AG08395 (cell line): ENCODE data around the gene EIF2S1.
"Not testable (repeated sequence)": the region's sequence is repeated elsewhere in the genome, so short reads cannot be mapped to it uniquely, and the experiment has no call there.

ENCODE experiments used
- DNase-seq: peaks from one replicate; pipeline ENCODE4 v3.0.0; 2012; ENCODE audit warnings: mixed read lengths, low spot score

Gene EIF2S1

DNA sequence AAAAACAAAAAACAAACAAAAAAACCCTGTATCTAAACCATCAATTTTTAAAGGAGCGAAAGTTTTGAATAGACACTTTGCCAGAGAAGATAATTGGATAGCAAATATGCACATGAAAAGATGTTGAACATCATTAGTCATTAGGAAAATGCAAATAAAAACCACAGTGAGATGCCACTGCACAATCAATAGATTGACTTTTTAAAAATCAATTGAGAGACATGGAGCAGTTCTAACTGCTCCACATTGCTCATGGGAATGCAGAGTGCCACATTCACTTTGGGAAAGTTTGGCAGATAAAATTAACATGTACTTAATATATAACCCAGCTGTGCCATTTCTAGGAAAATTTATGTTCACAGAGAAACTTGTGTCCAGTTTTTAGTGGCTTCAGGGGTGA, 12.7 kb downstream of the EIF2S1 start:
- no peak for DNase-seq

DNA sequence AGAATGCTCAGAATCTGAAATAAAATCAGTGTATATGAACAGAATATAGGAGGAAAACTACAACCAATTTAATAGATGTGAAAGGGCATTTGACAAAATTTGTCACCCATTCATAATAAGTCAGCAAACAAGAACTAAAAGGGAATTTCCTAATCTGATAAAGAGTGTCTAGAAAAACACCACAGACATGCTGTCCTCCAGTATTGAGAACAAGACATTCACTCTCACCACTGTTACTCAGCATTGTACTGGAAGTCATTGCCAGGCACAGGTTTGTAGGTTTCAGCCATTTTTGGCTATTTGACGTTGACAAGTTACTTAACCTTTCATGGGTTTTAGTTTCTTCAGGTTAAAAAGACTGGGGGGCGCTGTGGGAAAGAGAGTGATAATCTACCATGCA, 13.2 kb downstream of the EIF2S1 start:
- DNase-seq: no peak

DNA sequence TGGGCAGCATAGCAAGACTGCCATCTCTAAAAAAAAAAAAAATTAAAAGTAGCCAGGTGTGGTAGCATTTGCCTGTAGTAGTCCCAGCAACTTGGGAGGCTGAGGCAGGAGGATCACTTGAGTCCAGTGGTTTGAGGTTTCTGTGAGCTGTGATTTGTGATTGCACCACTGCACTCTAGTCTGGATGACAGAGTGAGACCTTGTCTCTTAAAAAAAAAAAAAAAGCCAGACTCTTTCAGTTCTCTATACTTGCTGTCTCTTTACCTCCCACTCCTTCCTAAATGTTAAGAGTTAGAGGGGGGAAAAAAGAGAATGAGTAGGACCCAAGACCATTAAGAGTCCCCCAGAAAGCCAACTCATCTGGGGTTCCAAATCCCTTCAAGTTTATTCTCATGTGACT, 17.8 kb downstream of the EIF2S1 start:
- DNase-seq: no peak

DNA sequence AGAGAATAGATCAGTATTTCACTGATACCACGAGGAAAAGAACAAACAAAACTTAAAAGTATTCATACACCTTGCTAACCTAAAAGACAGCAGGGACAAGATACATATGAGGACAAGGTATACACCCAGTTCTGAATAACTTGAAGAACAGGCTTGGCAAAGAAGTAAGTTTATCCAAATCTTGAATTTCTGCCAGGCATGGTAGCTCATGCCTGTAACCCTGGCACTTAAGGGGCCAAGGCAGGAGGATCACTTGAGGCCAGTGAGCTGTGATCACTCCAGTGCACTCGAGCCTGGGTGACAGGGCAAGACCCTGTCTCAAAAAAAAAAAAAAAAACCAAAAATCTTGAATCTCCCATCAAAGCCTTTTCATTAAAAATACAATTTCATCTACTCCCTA, 25.0 kb downstream of the EIF2S1 start:
- DNase-seq: no peak

DNA sequence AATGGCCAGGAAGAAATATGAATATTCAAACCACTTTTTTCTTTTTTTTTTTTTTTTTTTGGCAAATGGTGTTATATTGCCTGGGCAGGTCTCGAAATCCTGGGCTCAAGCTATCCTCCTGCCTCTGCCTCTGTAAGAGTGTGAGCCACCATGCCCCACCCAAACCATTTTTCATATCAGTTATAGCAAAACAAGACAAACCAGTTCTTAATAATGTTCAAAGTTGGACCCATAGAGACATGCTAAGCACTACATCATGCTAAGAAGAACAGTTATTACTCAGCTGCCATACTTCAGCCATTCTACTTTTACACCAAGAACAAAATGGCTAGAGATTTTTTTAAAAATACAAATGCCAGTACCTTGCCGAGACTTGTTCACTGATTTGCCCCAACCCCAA, 25.5 kb downstream of the EIF2S1 start:
- DNase-seq: no peak

DNA sequence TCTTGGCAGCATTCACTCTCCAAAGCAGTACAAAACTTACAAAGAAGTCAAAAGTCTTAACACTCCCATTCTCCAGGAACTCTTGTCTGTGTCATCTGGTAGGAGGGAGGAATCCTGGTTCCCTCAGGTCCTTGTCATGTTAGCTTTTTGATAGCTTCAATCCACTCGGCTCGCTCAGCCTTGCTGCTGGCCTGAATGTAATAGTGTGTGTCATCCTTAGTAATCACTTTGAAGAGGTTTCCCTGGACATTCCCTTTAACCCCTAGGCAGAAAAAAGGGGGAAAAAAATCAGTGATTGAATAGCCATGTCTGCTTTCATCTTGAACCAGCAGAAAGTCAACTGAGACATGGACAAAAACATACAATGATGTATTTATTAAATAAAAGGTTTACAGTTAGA, 27.1 kb downstream of the EIF2S1 start:
- DNase-seq: peak; percentile 37

DNA sequence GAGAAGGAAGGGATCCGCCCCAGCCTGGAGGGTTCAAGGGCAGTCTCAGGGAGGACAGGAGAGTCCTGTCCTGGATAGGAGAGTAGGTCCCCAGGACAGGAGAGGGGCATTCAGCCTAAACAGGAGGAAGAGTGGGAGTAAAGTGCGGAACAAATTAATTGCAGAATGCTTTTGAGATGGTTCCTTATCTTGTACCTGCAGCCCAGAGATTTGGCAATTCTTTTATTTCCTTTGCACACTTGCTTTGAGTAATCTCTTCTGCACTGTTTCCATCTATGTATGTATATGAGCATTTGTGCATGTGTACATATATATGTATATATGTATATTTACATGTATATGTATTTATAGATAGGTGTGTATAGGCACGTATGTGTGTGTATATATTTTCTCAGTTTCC, 29.1 kb downstream of the EIF2S1 start:
- DNase-seq: no peak

DNA sequence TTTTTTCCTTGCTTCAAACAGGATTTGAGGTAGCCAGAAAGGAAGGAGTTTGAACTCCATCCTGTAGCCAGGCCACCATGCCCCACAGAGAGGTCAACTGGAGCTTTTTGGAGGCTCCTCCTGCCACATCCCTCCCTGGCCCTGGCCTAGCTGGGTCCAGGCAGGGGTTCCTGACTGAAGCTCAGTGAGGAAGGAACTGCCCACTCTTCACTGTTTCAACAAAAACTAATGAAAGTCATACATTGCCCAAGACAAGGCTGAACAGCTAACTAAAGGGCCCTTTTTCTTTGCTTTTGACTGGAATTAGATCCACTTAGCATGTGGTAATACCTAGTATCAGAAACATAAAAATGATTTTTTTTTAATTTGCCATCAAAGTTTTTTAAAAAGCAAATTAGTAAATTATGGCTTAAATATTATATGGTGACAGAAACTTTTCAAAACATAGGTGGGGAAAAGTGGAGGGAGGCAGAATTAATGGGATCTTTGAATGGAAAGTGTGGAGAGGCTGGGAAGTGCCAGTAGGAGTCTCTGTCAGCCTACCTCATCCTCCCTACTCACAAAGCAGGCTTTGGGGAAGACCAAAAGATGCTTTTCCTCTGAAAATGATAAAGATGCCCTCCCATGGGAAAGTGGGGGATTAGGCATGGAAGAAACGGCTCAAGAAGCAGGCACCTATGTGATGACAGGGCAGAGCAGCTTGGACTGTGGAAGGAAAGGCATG, 29.8 kb downstream of the EIF2S1 start:
- DNase-seq: no peak

DNA sequence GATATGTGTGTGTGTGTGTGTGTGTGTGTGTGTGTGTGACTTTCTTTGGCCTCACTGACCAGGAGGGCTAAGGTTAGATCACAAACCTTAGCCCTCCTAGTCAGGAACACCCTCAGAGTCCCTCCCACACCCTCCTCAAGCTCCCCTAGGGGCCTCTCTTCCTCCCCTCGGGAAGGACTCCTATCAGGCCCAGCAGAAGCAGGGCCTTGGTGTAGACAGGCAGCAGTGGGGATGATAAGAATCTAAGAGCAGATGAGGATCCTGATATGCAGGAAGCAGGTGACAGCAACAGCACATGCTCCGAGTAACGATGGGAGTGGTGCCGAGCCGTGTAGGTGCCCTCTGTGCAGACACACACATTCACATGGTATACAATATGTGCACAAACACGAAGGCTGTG, 31.1 kb downstream of the EIF2S1 start:
- no peak for DNase-seq

DNA sequence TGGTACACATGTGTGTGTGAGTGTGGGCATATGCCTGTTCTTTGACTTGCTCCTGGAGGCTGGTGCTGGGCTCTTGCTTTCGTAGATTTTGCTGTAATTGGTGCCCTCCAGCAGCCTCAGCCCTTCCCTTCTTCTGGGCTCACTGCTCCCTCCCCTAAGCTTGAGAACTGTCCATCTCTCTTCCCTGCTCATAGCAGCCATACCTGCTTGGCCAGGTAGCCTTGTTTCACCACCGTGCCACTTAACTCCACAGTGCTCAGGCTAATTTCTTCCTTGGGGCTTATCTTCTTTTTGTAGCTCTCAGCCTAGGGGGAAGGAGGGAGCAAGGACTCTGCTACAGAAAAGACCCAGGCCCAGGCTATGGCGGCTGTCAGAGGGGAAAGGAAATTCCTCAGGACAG, 32.0 kb downstream of the EIF2S1 start:
- DNase-seq: no peak

DNA sequence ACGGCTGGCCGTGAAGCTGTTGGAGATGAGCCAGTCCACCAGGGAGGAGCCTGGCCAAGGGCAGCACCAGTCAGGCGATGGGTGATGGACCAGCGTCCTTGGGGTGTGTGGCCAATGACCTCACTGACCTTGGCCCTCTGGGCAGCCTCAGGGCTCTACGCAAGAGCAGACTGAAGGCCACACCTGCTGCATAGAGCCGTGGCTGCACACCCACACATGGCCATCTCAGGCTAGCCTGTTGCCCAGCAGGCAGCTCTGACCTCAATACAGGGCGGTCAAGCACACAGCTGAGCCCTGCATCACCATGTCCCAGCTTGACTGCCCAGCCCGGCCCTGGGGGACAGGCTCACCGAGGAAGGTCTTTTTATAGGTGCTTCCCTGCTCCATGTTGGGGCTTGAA, 32.7 kb downstream of the EIF2S1 start:
- DNase-seq: no peak

DNA sequence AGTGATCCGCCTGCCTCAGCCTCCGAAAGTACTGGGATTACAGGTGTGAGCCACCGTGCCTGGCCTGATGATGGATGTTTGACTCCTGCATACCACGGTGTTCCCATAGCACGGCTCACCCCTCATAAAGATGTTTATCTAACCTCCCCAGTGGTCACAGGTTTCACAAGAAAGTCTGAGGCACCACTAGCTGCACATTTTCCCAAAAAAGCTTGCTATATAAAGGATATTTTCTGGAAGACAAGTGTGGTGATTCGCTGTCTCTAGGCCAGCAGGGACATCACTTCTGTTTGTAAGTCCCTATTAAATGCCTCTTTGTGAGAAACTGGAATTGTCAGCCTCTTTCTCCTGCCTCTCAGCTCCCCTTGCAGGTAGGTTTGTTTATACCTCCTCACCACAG, 33.6 kb downstream of the EIF2S1 start:
- no peak for DNase-seq

DNA sequence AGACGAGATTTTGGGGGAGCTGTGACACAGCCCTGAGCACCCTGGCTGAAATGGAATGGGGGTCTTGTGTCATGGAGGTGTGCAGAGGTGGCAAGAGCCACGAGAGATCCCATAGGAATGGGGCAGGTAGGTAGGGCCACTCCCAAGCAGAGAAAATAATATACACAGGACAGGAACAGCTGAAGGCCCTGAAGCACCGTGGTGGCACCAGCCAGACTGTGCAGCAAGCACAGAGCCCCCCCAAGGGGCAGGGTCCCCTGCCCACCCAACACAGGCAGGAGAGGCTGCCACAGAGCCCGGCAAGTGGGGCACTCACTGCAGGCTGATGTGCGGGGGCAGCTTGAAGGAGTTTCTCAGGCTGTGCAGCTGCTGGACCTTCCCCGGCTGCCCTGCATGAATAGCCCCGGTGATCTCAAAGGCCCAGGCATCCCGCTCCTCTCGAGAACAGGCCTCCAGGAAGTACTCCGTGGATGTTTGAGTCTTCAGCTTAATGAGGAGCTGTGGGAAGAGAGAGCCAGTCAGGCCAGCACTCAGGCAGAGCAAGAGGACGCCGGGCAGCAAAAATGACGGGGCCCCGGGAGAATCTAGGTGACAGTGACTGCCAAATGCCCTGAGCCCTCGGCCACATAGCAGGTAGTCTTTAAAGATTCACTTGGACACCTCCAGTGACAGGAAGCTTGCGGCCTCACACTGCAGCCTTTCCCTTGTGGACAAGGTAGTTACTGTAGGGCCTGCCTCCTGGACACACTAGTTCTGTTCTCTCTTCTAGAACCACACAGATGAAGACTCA, 35.2 kb downstream of the EIF2S1 start:
- DNase-seq: no peak

DNA sequence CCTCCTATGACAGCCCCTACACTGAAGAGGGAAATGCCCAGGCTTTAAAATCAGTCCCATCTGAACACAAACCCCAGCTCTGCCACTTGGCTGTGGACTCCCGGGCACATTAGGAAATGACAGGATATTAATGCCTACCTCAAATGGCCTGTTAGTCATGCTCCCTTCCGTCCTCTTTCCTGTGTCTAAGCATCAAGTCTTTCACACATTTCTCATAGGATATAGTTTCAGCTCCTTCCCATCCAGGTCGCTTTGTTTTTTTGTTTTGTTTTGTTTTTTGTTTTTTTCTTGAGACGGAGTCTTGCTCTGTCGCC, 35.7 kb downstream of the EIF2S1 start:
- DNase-seq: peak; percentile 31

DNA sequence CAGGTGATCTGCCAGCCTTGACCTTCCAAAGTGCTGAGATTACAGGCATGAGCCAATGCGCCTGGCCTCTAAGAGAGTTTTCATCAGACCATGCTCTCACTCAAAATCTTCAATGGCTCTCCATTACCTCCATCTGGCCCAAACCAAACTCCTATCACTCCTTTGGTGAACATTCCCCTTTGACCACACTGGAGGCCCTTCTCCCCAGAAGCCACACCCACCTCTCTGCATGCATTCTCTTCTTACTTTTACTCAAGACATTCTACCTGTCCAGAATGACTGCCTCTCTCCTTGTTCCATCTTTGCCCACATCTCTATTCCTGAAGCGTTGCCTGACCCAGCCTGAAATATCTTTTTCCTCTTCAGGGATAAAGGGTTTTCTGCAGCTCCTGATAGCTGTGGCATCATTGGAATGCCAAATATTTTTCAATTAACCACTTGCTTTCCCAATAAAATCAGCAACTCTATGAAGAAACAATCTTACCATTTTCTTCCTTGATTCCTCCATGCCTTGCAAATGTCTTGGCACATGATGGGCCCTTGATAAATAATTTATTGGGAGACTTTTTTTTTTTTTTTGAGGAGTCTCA, 36.3 kb downstream of the EIF2S1 start:
- DNase-seq: peak; percentile 67

DNA sequence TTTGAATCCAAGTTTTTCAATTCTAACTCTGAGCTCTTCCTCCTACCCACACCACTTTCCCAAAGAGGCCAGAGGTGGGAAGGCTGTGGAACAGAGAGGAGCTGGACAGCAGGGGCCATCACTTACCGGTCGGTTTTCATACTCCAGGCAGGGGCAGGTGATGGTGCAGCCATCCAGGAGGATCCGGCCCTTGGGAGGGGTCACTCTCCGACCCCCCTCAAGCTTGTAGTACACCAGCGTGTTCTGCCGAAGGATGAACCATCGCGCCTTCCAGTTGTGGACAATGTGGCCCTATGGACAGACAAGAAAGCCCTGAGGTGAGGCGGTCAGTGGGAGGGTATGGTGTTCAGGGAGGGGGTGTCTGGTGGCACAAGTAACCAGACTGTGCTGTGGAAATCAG, 37.4 kb downstream of the EIF2S1 start:
- DNase-seq: no peak

DNA sequence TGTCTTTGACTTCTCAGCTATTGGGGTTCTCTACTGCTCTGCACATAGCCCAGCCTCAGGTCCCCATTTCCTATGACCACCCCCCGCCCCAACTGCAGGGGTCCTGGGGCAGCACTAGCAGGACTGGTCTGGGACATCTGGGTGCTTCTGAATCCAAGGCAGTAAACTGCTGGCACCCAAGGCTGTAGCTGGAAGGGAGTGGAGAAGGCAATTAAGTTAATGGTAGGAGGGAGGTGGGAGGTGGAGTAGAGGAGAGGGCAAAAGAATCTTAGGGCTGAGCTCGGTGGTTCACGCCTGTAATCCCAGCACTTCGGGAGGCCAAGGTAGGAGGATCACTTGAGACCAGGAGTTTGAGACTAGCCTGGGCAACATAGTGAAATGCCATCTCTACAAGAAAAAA, 40.3 kb downstream of the EIF2S1 start:
- DNase-seq: no peak

DNA sequence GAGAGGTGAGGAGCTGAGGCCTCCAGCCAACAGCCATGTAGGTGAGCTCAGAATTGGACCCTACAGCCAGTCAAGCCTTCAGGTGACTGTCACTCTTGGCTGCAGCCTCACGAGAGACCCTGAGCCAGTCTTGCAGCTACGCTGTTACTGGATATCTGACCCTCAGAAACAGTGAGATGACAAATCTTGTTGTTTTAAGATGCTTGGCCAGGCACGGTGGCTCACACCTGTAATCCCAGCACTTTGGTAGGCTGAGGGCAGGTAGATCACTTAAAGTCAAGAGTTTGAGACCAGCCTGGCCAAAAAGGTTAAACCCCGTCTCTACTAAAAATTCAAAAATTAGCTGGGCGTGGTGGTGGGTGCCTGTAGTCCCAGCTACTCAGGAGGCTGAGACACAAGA, 45.6 kb downstream of the EIF2S1 start:
- no peak for DNase-seq

DNA sequence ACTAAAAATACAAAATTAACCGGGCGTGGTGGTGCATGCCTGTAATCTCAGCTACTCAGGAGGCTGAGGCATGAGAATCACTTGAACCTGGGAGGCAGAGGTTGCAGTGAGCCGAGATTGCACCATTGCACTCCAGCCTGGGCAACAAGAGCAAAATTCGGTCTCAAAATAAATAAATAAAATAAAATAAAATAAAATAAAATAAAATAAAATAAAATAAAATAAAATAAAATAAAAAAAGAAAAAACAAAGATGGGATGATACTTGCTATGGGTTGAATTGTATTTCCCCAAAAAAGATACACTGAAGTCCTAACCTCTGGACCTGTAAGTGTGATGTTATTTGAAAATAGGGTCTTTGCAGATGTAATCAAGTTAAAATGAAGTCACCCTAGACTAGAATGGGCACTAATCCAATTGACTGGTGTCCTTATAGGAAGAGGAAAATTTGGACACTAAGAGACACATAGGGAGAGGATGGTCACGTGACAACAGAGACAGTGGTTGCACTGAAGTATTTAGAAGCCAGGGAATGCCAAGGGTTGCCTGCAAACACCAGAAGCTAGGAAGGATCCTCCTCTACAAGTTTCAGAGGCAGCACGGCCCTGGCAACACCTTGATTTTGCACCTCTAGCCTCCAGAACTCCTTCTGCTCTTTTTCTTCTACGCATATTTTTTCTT, 48.1 kb downstream of the EIF2S1 start:
- not testable (repeated sequence) for DNase-seq

DNA sequence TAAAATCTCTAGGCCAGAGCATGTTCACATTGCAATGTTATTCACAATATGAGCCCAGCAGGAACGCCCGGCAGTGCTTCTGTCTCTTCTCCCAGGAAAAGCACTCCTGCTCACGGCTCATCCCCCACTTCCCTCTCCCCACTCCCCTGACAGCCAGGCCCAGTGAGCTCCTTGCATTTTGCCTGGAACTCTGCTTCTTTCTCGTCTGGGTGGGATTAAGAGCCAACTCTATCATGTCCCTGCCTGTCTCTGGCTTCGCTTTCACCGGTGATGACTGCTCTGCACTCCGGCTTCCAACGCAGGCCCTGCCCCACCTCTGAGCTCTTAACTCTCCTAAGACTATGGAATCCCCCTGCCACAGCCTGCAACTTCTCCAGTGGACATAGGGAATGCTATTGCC, 49.3 kb downstream of the EIF2S1 start:
- DNase-seq: no peak

DNA sequence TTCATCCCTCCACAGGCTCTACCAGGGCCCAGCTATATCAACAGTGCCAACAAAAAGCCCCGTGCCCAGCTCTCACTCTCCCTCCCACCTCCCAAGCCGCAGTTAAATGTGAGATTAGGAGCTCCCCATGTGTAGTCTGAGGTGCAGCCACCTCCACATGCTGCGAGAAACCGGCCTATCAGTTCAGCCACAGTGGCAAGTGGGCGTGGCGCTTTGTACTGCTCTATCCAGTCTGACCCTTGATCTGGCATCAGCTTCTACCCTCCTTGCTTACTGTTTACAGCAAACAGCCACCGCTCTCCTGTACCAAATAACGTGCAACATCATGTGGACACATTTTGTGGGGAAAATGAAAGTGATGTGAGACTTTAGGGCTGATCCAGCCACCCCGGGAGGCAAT, 50.2 kb downstream of the EIF2S1 start:
- DNase-seq: no peak

DNA sequence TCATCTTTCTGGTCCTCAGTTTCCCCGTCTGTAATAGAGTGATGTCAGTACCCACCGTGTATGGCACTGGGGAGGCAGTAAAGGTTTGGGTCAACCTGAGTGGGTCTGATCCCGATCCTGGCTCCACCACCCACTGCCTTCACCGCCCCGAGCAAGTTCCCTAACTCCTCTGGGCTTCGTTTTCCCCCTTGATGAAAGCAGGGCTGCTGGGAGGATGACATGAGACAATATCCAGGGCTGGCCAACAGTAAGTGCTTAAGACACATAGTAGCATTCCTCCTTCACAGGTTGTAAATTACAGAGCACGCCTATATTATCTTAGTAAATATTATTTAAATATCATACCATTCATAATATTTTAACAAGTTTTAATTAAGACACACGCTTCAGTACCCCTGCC, 51.2 kb downstream of the EIF2S1 start:
- DNase-seq: no peak

DNA sequence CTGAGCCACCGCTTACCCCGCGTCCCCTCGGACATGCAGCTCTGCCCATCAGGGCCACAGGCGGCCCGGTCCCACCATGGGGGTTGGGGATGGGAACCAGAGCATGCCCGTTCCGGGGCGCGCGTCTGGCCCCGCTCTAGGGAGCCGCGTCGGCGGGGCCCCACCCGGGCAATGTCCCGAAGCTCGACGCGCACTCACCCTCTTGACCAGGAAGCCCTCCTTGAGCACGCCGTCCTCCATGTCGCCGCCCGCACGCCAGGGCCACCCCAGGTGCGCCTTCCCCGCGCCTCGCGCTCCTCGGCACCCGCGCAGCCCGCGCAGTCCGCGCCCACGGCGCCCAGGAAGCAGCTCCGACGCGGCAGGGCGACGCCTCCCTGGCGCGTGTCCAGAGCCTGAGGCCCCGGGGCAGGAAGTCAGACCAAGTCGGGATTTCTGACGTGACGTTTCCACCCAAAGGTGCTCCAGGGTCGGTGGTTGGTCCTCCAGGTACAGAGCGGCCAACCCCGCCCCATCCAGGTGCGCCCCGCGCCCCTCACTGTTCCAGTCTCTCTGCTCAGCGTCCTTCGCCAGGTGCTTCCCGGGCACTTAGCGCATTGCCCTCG, 51.8 kb downstream of the EIF2S1 start, which contains the start of gene PLEK2:
TSS of gene PLEK2 (minus strand) at position 346 of the 602 bp plus-strand sequence. CDS start at position 240, 106 bp downstream.
- no peak for DNase-seq
